Fibroblast of gingiva (primary cell): Measurements from ENCODE around the gene RAB19.

ENCODE experiments used
- DNase-seq: peaks from one replicate; pipeline ENCODE4 v3.0.0-alpha.2; 2011; ENCODE audit warnings: low read depth

RAB19 gene, protein sequence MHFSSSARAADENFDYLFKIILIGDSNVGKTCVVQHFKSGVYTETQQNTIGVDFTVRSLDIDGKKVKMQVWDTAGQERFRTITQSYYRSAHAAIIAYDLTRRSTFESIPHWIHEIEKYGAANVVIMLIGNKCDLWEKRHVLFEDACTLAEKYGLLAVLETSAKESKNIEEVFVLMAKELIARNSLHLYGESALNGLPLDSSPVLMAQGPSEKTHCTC

GRCh38 chr7:140403878-140404564 is at the start of gene RAB19:
Gene RAB19 (plus strand): TSS chr7:140404058. CDS start chr7:140407647, 3,589 bp downstream.
- DNase-seq: no peak

- DNase-seq: no peak
Measured at GRCh38 chr7:140358024-140358411, 45.8 kb upstream of the RAB19 start.

DNA sequence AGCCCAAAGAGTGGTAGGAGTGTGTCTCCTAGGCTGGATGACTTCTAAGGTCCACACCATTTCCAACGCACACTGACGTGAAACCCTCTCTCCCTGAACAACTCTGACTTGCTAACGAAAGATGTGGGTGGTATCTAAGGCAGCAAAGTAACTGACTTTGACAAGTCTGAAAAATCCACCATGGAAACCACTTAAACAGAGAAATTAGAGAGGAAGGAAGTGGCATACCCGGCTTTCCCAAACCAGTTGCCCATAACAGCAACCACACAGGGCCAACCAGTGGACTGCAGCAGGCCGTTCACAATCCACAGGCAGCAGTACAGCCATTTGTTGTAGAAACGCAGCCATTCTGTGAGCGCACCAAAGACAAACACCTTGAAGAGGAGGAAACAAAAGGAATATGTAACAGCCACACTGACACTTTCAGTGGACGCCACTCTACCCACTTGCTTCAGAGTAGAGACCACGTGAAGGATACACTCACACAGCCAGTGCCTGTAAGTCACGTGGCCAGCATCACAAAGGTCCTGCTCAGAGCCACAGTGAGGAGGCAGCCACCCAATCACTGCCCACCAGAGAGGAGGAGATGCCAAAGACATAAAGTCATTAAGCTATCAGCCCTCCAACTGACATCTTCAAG is 45.3 kb upstream of the RAB19 start:
- DNase-seq: no peak

GRCh38 chr7:140360697-140361229 is 43.1 kb upstream of the RAB19 start:
- no peak for DNase-seq

- no peak for DNase-seq
Measured at GRCh38 chr7:140364819-140365218, 39.0 kb upstream of the RAB19 start.

GRCh38 chr7:140367528-140367927 is 36.3 kb upstream of the RAB19 start:
- no peak for DNase-seq

- no peak for DNase-seq
Measured at GRCh38 chr7:140369294-140369693, 34.6 kb upstream of the RAB19 start.

DNA sequence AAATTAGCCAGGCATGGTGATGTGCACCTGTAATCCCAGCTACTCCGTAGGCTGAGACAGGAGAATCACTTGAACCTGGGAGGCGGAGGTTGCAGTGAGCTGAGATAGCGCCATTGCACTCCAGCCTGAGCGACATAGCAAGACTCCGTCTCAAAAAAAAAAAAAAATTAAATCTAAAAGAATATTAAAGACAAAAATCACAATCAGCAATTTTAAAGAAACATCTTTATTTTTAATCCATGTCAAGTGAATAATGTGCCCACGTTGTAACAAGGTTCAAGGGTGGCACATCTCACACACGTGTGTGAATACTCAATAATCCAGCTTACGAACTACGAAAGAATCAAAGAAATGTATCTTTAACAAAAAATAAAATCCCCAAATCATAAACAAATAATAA is 28.5 kb upstream of the RAB19 start:
- no peak for DNase-seq

DNA sequence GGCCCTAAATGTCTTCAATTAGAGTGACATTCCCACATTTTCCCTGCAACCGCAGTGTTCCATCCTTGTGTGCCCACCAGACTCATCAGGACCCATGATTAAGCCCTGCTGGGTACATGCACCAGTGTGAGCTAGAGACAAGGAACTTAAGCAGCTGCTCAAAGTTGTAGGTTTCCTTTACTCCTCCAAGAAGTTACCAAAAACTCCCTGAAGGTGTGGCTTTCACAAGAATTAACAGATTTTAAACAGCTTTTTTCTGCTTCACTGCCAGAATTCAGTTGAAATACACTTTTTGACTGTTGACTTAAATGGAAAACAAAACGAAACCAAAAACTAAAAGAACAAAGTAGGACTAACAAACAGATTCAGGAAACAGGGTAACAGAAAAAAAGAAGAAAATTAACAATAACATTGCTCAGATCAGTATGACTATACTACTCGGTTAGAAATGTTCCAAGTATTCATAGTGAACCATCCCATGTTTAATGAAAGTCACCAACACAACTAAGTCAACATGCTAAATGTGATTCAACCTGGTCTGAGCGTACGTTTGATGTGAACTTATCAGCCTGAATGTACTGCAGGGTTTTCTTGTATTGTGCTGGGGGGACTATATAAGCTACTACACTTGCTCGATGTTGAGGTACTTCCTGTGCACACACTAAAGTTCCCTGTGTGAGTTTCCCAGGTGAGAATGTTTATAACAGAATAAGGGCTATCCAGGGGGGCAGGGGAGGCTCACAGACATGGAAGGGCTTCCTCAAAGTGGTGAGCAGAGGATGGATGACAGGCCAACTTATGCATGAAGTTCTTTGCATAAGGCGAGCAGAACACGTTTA is 27.7 kb upstream of the RAB19 start:
- no peak for DNase-seq

GRCh38 chr7:140383954-140384713 is 19.7 kb upstream of the RAB19 start:
- no peak for DNase-seq

- no peak for DNase-seq
Measured at GRCh38 chr7:140384894-140385545, 18.8 kb upstream of the RAB19 start.

GRCh38 chr7:140389445-140389844 is 14.4 kb upstream of the RAB19 start:
- no peak for DNase-seq

GRCh38 chr7:140390034-140390433 is 13.8 kb upstream of the RAB19 start:
- DNase-seq: no peak

- peak; percentile 34 for DNase-seq
Measured at GRCh38 chr7:140390466-140391190, 13.2 kb upstream of the RAB19 start.

- DNase-seq: no peak
Measured at GRCh38 chr7:140391634-140392033, 12.2 kb upstream of the RAB19 start.

GRCh38 chr7:140393756-140394306 is 10.0 kb upstream of the RAB19 start:
- no peak for DNase-seq

GRCh38 chr7:140397784-140398750 is 5.8 kb upstream of the RAB19 start, which contains the start of gene SLC37A3:
Gene SLC37A3 (minus strand): TSS chr7:140398530. CDS start chr7:140382526, 16,004 bp downstream.
- peak; percentile 70 for DNase-seq

- DNase-seq: no peak
Measured at GRCh38 chr7:140398821-140399220, 5.0 kb upstream of the RAB19 start.

DNA sequence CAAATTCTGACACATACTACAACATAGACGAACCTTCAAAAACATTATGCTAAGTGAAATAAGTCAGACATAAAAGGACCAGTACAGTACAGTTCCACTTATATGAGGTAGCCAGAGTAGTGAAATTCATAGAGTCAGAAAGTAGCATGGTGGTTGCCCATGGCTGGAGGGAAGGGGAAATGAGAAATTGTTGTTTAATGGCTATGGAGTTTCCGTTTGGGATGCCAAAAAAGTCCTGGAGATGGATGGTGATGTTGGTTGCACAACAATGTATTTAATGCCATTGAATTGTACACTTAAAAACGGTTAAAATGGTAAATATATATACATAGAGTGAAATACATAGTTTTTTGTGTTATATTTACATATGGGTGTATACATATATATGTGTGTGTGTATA is 3.5 kb upstream of the RAB19 start:
- no peak for DNase-seq
